Measurements from ENCODE around the gene TMEM229B.
"Not testable (repeated sequence)": the region's sequence is repeated elsewhere in the genome, so short reads cannot be mapped to it uniquely, and the experiment has no call there.

TMEM229B gene

DNA sequence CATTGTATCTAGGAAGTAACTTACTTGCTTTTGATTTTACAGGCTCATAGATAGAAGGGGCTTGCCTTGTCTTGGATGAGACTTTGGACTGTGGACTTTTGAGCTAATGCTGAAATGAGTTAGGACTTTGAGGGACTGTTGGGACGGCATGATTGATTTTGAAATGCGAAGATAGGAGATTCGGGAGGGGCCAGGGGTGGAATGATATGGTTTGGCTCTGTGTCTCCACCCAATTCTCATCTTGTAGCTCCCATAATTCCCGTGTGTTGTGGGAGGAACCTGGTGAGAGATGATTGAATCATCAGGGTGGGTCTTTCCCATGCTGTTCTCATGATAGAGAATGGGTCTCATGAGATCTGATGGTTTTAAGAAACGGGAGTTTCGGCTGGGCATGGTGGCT, 36.9 kb downstream of the TMEM229B start:
- DNase-seq: not testable (repeated sequence)

GRCh38 chr14:67449096-67449495, 39.4 kb downstream of the TMEM229B start:
- DNase-seq: no peak

- no peak for DNase-seq
Measured at GRCh38 chr14:67447033-67447381, 41.5 kb downstream of the TMEM229B start.

- DNase-seq: no peak
Measured at GRCh38 chr14:67446371-67447032, 42.0 kb downstream of the TMEM229B start.

GRCh38 chr14:67444395-67444794, 44.1 kb downstream of the TMEM229B start:
- DNase-seq: no peak

- no peak for DNase-seq
Measured at GRCh38 chr14:67442139-67442906, 46.2 kb downstream of the TMEM229B start.

DNA sequence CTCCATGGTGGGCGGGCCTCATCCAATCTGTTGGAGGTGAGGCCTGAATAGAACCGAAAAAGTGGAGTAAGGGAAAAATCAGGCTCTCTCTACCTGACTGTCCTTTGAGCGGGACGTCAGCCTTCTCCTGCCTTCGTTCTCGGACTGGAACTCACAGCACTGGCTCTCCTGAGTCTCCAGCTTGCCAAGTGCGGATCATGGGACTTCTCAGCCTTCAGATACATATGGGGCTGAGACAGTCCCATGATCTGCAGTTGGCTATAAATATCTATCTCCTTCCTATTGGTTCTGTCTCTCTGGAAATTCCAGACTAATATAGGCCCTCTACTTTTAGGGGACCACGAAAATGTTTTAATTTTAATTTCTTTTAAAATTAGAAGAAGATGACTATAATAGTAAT, 46.8 kb downstream of the TMEM229B start:
- no peak for DNase-seq

GRCh38 chr14:67441256-67441655, 47.3 kb downstream of the TMEM229B start:
- DNase-seq: no peak

- no peak for DNase-seq
Measured at GRCh38 chr14:67440513-67440912, 48.0 kb downstream of the TMEM229B start.

- no peak for DNase-seq
Measured at GRCh38 chr14:67438969-67439368, 49.6 kb downstream of the TMEM229B start.

DNA sequence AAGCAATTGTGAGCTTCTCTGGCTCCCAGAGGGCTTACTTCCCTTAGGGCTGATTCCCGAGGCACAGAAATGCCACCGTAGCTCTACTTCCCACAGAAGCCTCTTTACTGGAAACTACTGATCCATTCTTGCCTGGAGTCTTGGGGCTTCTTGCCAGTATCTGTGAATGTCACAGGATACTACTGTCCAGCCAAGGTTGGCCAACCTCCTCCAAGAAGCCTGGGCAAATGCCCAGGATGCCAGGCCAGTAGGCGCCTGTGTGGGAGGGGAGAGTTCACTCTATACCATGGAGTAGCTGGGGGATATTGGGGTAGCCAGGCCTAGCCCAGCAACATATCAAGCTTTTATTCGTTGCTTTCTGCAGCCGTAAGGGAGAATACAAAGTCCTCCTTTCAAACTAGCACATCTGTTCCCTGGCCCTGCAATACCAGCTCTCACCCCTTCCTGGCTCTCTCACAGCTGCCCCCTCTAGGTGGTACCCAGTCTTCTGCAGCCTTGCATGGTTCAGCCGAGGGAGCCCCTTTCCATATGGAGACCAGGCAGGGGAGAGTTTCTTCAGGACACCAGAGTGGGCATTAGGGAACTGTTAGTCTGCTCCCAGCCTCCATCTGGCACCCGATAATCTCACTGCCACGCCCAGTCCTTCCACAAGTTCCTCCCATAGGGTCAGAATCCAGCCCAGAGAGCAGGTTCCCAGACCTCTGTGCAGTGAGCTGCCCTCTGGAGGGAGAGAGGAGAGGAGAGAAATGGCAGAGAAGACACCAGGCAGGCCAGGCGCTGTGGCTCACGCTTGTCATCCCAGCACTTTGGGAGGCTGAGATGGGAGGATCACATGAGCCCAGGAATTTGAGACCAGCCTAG, 52.3 kb downstream of the TMEM229B start:
- no peak for DNase-seq

DNA sequence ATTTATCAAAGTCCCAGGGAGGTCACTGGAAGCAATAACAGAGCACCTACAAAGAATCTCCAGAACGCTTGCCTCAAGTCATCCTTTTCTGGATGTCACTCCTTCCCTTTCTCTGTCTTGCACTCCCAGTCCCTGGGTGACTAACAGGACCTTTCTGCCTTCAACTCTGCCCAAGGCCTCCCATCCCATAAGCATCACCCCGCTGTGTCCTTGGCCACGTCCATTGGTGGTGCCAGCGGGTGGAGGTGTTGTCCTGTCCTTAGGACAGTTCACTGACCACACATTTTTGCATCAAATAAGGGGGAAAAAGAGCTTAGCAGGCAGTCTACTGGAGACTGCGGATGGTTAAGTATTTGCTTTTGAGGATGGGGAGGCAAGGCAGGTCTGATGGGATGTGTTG, 52.9 kb downstream of the TMEM229B start:
- no peak for DNase-seq

DNA sequence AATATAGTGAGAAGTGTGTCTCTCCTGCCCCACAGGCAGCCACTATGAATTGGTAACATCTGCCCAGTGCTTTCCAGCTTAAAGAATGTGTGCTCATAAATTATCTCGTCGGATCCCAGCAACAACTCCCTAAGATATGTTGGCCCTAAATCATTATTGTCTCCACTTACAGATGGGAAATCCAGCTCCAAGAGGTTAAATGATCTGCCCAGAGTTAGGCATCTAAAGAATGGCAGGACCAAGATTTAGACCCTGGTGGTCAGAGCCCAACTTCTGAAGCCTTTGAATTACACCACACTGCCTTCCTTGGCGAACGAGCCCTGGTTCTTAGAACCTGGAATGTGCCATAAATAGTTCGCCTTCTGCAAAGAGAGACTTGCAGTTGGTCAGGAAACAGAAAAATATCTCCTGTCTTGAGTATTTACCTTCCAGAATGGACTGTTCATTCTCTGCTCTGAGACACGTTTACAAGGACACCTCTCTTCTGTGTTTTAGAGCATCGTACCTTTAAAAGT, 56.4 kb downstream of the TMEM229B start:
- DNase-seq: no peak

DNA sequence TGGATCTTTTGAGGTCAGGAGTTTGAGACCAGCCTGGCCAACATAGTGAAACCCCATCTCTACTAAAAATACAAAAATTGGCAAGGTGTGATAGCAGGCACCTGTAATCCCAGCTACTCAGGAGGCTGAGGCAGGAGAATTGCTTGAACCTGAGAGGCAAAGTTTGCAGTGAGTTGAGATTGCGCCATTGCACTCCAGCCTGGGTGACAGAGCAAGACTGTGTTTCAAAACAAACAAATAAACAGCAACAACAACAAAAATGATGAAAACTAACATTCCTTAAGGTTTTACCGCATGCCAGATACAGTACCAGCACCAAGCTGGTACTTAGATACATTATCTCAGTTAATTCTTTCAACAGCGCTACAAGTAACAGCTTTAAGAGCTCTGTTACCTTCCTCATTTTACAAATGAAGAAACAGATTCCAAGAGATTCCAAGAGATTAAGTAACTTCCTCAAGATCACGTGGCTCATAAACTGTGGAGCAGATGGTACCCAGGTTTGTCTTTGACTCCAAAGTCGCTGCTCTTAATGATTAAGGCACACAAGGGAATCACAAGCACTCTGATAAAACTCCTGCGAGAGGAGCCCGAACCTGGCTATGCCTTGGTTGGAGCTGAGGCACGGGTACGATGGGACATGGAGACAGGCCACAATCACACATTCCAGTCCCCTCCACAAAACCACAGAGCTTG, 58.9 kb downstream of the TMEM229B start:
- DNase-seq: no peak

- no peak for DNase-seq
Measured at GRCh38 chr14:67428501-67429031, 60.0 kb downstream of the TMEM229B start.

DNA sequence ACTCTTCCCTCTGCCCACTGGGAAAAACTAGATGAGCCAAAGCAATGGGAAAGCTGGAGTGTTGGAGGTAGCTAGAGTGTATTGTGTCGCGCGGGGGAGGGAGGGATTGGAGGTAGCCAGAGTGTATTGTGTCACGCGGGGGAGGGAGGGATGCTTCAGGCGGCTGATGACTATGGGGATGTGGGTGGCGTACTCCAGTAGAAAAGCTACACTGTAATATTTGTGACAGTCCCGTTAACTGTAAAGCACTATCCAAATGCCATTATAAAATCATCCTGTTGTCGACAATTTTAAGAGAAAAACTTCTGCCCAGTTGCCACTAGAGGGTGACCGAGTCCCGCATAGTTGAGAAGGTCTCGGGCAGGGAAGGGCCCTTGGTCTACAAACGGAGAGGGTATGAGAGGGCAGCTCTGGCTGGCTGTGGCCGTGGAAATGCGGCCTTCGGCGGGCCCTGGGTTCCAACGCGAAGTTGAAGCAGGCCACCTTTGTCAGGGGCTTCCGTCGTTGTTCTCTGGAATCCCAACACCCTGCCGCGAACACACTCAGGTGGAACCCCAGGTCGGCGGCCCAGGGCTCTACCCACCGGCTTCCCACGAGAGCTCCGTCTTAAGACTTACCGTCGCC, 61.4 kb downstream of the TMEM229B start:
- DNase-seq: peak; percentile 72 to 74

GRCh38 chr14:67426161-67426560, 62.4 kb downstream of the TMEM229B start:
- no peak for DNase-seq

GRCh38 chr14:67425608-67426007, 62.9 kb downstream of the TMEM229B start:
- no peak for DNase-seq

- DNase-seq: no peak
Measured at GRCh38 chr14:67424539-67424938, 64.0 kb downstream of the TMEM229B start.

- DNase-seq: no peak
Measured at GRCh38 chr14:67423424-67423823, 65.1 kb downstream of the TMEM229B start.

GRCh38 chr14:67421356-67422224, 66.9 kb downstream of the TMEM229B start:
- no peak for DNase-seq
